MM.1S (cell line): ENCODE results near the gene ADSS1.
A peak's percentile ranks its signal among the peaks of the same experiment; 100 is the strongest.

ENCODE experiments used
- DNase-seq: peaks from one replicate; pipeline ENCODE4 v3.0.0-alpha.2; 2015
- H2AFZ ChIP-seq: fragments of 300-600 bp; sonication (generic); 2 replicates; pipeline ENCODE4 v1.6.0; 2016; ENCODE audit warnings: antibody characterized with exemption, low read length
- H3F3A ChIP-seq: fragments of 300-600 bp; sonication (generic); 2 replicates; pipeline ENCODE4 v1.6.1; 2016; ENCODE audit warnings: mild to moderate bottlenecking, antibody characterized with exemption, low read length, moderate library complexity, mixed read lengths; ENCODE audit not compliant: insufficient read depth
- H3K27ac ChIP-seq: fragments of 300-600 bp; sonication (generic); 2 replicates; pipeline ENCODE4 v1.5.1; 2016; ENCODE audit warnings: mild to moderate bottlenecking, low read length
- H3K27me3 ChIP-seq: fragments of 300-600 bp; sonication (generic); replicated peaks from 2 replicates; pipeline ENCODE4 v1.6.0; 2016; ENCODE audit warnings: low read length; ENCODE audit not compliant: insufficient read depth
- H3K36me3 ChIP-seq: fragments of 300-600 bp; sonication (generic); replicated peaks from 2 replicates; pipeline ENCODE4 v1.6.1; 2016; ENCODE audit warnings: mild to moderate bottlenecking, low read length, mixed read lengths; ENCODE audit not compliant: insufficient read depth
- H3K4me1 ChIP-seq: fragments of 300-600 bp; sonication (generic); 2 replicates; pipeline ENCODE4 v1.6.1; 2016; ENCODE audit warnings: low read length, mixed read lengths
- H3K4me2 ChIP-seq: fragments of 300-600 bp; sonication (generic); 2 replicates; pipeline ENCODE4 v1.6.0; 2016; ENCODE audit warnings: low read depth, low read length
- H3K4me3 ChIP-seq: fragments of 300-600 bp; sonication (generic); 2 replicates; pipeline ENCODE4 v1.5.1; 2016; ENCODE audit warnings: low read length, mixed read lengths
- H3K79me2 ChIP-seq: fragments of 300-600 bp; sonication (generic); 2 replicates; pipeline ENCODE4 v1.6.1; 2016; ENCODE audit warnings: mixed run types, low read length, mixed read lengths
- H3K9ac ChIP-seq: fragments of 300-600 bp; sonication (generic); 2 replicates; pipeline ENCODE4 v1.6.1; 2016; ENCODE audit warnings: low read length, mixed read lengths
- H3K9me2 ChIP-seq: fragments of 300-600 bp; sonication (generic); replicated peaks from 2 replicates; pipeline ENCODE4 v1.6.1; 2016; ENCODE audit warnings: mild to moderate bottlenecking, low read length, mixed read lengths; ENCODE audit not compliant: insufficient read depth
- H3K9me3 ChIP-seq: fragments of 300-600 bp; sonication (generic); replicated peaks from 2 replicates; pipeline ENCODE4 v1.6.1; 2016; ENCODE audit warnings: mild to moderate bottlenecking, low read length, mixed read lengths; ENCODE audit not compliant: insufficient read depth
- H4K20me1 ChIP-seq: fragments of 300-600 bp; sonication (generic); 2 replicates; pipeline ENCODE4 v1.6.1; 2016; ENCODE audit warnings: mild to moderate bottlenecking, low read length, moderate library complexity, mixed read lengths; ENCODE audit not compliant: insufficient read depth
- EZH2 ChIP-seq: fragments of 300-600 bp; sonication (generic); optimal IDR thresholded peaks from 2 replicates; pipeline ENCODE3; 2017; ENCODE audit warnings: low read depth, mild to moderate bottlenecking, antibody characterized with exemption, low read length, mixed read lengths
- EZH2phosphoT487 ChIP-seq: fragments of 300-600 bp; sonication (generic); IDR thresholded peaks from 2 replicates; pipeline ENCODE4 v1.6.1; 2018; ENCODE audit warnings: antibody characterized with exemption, low read length
- TF ChIP-seq, protein P1 (sequence below): fragments of 300-600 bp; sonication (generic); IDR thresholded peaks from 2 replicates; pipeline ENCODE4 v1.5.1; 2016; ENCODE audit warnings: antibody characterized with exemption, low read length, mixed read lengths

ADSS1 gene

DNA sequence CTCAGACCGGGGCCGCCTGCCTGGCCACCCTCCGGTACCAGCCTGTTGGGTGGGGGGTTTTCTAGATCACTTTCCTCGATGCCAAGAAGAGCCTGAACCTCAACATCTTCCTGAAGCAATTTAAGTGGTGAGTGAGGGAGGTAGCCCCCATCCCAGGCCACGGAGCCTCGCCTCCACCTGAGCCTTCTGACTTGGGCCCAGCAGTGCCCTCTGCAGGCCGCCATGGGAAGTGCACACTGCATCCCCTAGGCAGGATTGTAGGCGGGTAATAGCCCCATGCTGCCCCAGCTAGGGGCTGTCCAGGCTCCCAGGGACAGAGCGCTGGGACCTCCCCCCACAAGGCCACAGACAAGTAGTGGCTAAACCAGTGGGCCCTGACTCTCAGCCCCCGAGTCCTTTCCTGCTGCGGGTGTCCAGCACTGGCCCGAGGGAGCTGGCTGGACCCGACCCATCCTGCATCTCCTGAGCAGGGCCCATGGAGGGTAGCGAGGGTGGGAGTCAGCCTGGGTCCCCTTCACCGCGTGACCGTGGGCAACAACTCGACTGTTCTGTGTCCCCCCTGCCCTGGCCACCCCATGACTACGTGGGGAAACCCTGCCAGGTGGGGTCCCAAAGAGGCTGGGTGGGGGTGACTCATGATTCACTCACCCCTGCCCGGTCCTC is 15.3 kb upstream of the ADSS1 start:
- Histone ChIP-seq H3F3A (no peaks in the 10 kb centered on the region), H3K27ac (no peak overlapping the region), H4K20me1 (no peaks in the 10 kb centered on the region), H3K9me2 (no peaks in the 10 kb centered on the region), H3K79me2 (no peaks in the 10 kb centered on the region), H3K27me3 (no peaks in the 10 kb centered on the region), H3K9ac (no peak overlapping the region), H3K4me2 (no peak overlapping the region), H3K9me3 (no peaks in the 10 kb centered on the region), H3K4me3 (no peak overlapping the region), H3K36me3 (no peaks in the 10 kb centered on the region), H2AFZ (no peak overlapping the region), H3K4me1 (no peaks in the 10 kb centered on the region)
- DNase-seq = peak; percentile 53
- no peak for TF ChIP-seq EZH2
- no peak for TF ChIP-seq EZH2phosphoT487
- TF ChIP-seq, protein P1, sequence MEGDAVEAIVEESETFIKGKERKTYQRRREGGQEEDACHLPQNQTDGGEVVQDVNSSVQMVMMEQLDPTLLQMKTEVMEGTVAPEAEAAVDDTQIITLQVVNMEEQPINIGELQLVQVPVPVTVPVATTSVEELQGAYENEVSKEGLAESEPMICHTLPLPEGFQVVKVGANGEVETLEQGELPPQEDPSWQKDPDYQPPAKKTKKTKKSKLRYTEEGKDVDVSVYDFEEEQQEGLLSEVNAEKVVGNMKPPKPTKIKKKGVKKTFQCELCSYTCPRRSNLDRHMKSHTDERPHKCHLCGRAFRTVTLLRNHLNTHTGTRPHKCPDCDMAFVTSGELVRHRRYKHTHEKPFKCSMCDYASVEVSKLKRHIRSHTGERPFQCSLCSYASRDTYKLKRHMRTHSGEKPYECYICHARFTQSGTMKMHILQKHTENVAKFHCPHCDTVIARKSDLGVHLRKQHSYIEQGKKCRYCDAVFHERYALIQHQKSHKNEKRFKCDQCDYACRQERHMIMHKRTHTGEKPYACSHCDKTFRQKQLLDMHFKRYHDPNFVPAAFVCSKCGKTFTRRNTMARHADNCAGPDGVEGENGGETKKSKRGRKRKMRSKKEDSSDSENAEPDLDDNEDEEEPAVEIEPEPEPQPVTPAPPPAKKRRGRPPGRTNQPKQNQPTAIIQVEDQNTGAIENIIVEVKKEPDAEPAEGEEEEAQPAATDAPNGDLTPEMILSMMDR = peak; percentile 72

DNA sequence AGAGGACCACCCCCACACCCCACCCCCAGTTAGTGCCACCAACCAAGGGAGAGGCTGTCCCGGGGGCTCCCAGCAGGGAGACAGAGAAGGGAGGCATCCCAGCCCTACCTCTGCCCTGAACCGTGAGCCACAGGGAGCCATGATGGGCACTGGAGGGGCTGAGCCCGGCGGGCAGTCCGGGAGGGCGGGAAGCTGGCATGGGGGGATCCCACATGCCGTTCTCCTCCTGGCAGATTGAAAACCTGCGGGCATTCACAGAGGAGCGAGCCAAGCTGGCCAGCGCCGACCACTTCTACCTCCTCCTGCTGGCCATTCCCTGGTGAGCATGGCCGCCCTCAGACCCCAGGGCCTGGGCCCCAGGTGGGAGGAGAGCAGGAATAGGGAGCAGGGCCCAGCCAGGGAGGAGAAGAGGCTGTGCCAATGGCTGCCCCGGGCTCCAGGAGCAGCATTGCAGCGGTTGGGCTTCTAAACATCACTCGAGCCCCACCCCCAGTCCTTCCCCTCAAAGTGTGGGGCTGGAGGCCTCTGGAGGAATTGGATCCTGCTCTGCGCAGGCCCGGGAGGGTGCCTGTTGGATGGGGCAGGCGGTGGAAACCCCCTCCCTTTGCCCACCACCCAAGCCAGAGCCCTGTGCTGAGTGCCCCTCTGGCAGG is 14.5 kb upstream of the ADSS1 start:
- no peaks in the 10 kb centered on the region for H4K20me1 ChIP-seq
- no peak overlapping the region for H2AFZ ChIP-seq
- no peaks in the 10 kb centered on the region for H3F3A ChIP-seq
- H3K79me2 ChIP-seq = no peaks in the 10 kb centered on the region
- TF ChIP-seq EZH2phosphoT487 = no peak
- TF ChIP-seq EZH2 = no peak
- TF ChIP-seq, protein P1 = no peak
- no peak for DNase-seq
- H3K9me2 ChIP-seq = no peaks in the 10 kb centered on the region
- no peaks in the 10 kb centered on the region for H3K4me1 ChIP-seq
- no peak overlapping the region for H3K9ac ChIP-seq
- H3K27ac ChIP-seq = no peak overlapping the region
- no peaks in the 10 kb centered on the region for H3K36me3 ChIP-seq
- H3K4me3 ChIP-seq = no peak overlapping the region
- no peaks in the 10 kb centered on the region for H3K27me3 ChIP-seq
- H3K9me3 ChIP-seq = no peaks in the 10 kb centered on the region
- H3K4me2 ChIP-seq = no peak overlapping the region

DNA sequence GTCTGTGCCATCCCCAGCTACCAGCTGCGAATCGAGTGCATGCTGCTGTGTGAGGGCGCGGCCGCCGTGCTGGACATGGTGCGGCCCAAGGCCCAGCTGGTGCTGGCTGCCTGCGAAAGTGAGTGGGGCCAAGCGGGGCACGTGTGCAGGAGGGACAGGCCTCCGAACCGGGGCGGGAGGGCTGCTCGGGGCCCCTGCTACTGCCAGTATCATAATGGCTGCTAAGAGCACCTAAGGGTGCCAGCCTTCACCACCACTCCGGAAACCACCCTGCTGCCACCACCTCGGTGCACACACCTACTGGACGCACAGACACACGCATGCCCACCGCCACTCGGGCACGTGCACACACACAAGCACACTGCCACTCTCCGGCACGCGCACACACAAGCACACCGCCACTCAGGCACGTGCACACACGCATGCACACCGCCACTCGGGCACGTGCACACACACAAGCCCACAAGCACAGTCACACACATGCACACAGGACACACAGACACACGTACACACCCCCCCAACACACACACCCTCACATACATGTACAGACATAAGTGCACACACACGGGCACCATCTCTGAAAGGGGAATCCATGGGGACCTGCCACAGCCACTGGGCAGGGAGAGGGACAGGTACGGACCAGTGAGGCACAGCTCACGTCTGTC is 13.8 kb upstream of the ADSS1 start:
- Histone ChIP-seq H2AFZ (no peak overlapping the region), H3K36me3 (no peaks in the 10 kb centered on the region), H3K27me3 (no peaks in the 10 kb centered on the region), H3K79me2 (no peaks in the 10 kb centered on the region), H3K4me2 (no peak overlapping the region), H4K20me1 (no peaks in the 10 kb centered on the region), H3K4me3 (no peak overlapping the region), H3K27ac (no peak overlapping the region), H3K9ac (no peak overlapping the region), H3K9me3 (no peaks in the 10 kb centered on the region), H3K9me2 (no peaks in the 10 kb centered on the region), H3F3A (no peaks in the 10 kb centered on the region), H3K4me1 (no peaks in the 10 kb centered on the region)
- DNase-seq = no peak
- TF ChIP-seq, protein P1 = no peak
- TF ChIP-seq EZH2phosphoT487 = no peak
- no peak for TF ChIP-seq EZH2
